OCI-LY3 (cell line): ENCODE measurements around the gene VWC2L.

ENCODE experiments used
- H2AFZ ChIP-seq: fragments of 200-600, 300-600 bp; shearing (Covaris generic); 2 replicates; pipeline ENCODE4 v1.6.0; 2014; ENCODE audit warnings: antibody characterized with exemption, low read depth, low read length
- H3K27ac ChIP-seq: fragments of 200-600, 300-600 bp; sonication (generic); 2 replicates; pipeline ENCODE4 v1.5.1; 2014; ENCODE audit warnings: mild to moderate bottlenecking, low read length, moderate library complexity, mixed read lengths
- H3K27me3 ChIP-seq: fragments of 200-600, 300-600 bp; sonication (generic); 2 replicates; pipeline ENCODE4 v1.6.1; 2014; ENCODE audit warnings: low read depth, low read length, mixed read lengths
- H3K36me3 ChIP-seq: fragments of 200-600, 300-600 bp; sonication (generic); replicated peaks from 2 replicates; pipeline ENCODE3; 2014; ENCODE audit warnings: low read depth, low read length, mixed read lengths
- H3K4me1 ChIP-seq: fragments of 300-600, 200-600 bp; sonication (generic); 2 replicates; pipeline ENCODE4 v1.6.1; 2014; ENCODE audit warnings: low read length, mixed read lengths
- H3K4me2 ChIP-seq: fragments of 200-600, 300-600 bp; sonication (generic); 2 replicates; pipeline ENCODE4 v1.6.1; 2014; ENCODE audit warnings: low read length, mixed read lengths
- H3K4me3 ChIP-seq: fragments of 300-600, 200-600 bp; sonication (generic); 2 replicates; pipeline ENCODE4 v1.5.1; 2014; ENCODE audit warnings: antibody characterized with exemption, mild to moderate bottlenecking, low read length, moderate library complexity
- H3K79me2 ChIP-seq: fragments of 300-600, 200-600 bp; shearing (Covaris generic); 2 replicates; pipeline ENCODE4 v1.6.1; 2014; ENCODE audit warnings: mild to moderate bottlenecking, low read length, mixed read lengths
- H3K9ac ChIP-seq: fragments of 300-600, 200-600 bp; shearing (Covaris generic); 2 replicates; pipeline ENCODE4 v1.6.0; 2014; ENCODE audit warnings: mild to moderate bottlenecking, low read length, moderate library complexity
- H3K9me3 ChIP-seq: fragments of 200-600, 300-600 bp; shearing (Covaris generic); 2 replicates; pipeline ENCODE4 v1.6.1; 2014; ENCODE audit warnings: low read length, mixed read lengths; ENCODE audit not compliant: insufficient read depth
- H4K20me1 ChIP-seq: fragments of 200-600, 300-600 bp; sonication (generic); 2 replicates; pipeline ENCODE4 v1.6.1; 2016; ENCODE audit warnings: low read length, mixed read lengths; ENCODE audit not compliant: insufficient read depth
- EZH2phosphoT487 ChIP-seq: fragments of 200-600 bp; shearing (Covaris generic); IDR thresholded peaks from 2 replicates; pipeline ENCODE4 v1.6.1; 2018; ENCODE audit warnings: antibody characterized with exemption, mixed run types, low read depth
- TF ChIP-seq, protein P1 (sequence below): fragments of 200-600, 300-600 bp; sonication (generic); IDR thresholded peaks from 2 replicates; pipeline ENCODE4 v1.5.1; 2014; ENCODE audit warnings: antibody characterized with exemption, low read length, low read depth

VWC2L gene

DNA sequence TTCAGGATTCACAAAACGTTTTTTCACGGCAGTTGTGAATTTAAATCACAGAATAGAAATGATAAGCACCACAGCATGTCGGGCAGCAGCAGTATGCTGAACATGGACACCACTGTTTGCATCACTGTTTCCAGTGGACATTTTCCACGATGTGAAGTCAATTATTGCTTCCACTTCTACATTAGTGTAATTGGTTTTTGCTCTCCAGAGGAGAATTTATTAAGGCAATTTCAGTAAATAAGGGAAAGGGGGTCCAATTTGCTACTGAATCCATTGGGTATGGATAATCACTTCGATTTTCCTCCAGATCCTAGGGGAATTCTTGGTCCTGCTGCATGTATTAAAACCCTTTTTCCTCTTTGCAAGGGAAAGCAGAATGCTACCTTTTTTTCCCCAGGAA, 30.2 kb upstream of the VWC2L start:
- no peaks in the 10 kb centered on the region for H3K4me1 ChIP-seq
- no peaks in the 10 kb centered on the region for H3K79me2 ChIP-seq

DNA sequence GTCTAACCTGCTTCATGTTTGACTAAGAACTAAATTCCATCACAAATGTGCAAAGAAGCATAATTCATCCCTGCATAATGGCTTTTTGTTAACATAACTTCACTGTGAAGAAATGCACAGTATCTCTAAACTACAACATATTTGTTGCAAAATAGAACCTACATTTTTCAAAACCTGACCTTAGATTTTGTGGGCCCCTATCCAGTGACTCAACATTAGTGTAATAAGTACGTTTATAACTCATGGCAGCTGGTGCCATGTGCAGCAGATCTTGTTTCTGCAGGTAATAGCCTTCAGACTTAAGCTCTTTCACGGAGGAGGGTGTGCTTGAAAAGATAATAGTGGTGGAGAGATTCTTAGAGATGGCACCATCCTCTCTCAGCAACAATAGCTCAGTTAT, 28.6 kb upstream of the VWC2L start:
- Histone ChIP-seq H3K4me2 (no peak overlapping the region), H3K27me3 (no peaks in the 10 kb centered on the region), H3K27ac (no peak overlapping the region), H3K36me3 (no peaks in the 10 kb centered on the region), H2AFZ (no peak overlapping the region), H3K9me3 (no peaks in the 10 kb centered on the region), H3K4me3 (no peak overlapping the region), H3K9ac (no peak overlapping the region), H3K79me2 (no peaks in the 10 kb centered on the region), H3K4me1 (no peaks in the 10 kb centered on the region), H4K20me1 (no peaks in the 10 kb centered on the region)
- no peak for TF ChIP-seq EZH2phosphoT487
- TF ChIP-seq, protein P1, sequence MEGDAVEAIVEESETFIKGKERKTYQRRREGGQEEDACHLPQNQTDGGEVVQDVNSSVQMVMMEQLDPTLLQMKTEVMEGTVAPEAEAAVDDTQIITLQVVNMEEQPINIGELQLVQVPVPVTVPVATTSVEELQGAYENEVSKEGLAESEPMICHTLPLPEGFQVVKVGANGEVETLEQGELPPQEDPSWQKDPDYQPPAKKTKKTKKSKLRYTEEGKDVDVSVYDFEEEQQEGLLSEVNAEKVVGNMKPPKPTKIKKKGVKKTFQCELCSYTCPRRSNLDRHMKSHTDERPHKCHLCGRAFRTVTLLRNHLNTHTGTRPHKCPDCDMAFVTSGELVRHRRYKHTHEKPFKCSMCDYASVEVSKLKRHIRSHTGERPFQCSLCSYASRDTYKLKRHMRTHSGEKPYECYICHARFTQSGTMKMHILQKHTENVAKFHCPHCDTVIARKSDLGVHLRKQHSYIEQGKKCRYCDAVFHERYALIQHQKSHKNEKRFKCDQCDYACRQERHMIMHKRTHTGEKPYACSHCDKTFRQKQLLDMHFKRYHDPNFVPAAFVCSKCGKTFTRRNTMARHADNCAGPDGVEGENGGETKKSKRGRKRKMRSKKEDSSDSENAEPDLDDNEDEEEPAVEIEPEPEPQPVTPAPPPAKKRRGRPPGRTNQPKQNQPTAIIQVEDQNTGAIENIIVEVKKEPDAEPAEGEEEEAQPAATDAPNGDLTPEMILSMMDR = no peak

More for the DNA sequence above, 30.2 kb upstream of the VWC2L start:
- TF ChIP-seq EZH2phosphoT487 = no peak
- TF ChIP-seq, protein P1 = no peak
- H4K20me1 ChIP-seq = no peaks in the 10 kb centered on the region
- no peak overlapping the region for H3K4me3 ChIP-seq
- H3K4me2 ChIP-seq = no peak overlapping the region
- no peak overlapping the region for H3K27ac ChIP-seq
- H3K9me3 ChIP-seq = no peaks in the 10 kb centered on the region
- H3K9ac ChIP-seq = no peak overlapping the region
- no peak overlapping the region; the same call in 1 of the 2 replicates for H2AFZ ChIP-seq
- H3K36me3 ChIP-seq = no peaks in the 10 kb centered on the region
- no peaks in the 10 kb centered on the region for H3K27me3 ChIP-seq

DNA sequence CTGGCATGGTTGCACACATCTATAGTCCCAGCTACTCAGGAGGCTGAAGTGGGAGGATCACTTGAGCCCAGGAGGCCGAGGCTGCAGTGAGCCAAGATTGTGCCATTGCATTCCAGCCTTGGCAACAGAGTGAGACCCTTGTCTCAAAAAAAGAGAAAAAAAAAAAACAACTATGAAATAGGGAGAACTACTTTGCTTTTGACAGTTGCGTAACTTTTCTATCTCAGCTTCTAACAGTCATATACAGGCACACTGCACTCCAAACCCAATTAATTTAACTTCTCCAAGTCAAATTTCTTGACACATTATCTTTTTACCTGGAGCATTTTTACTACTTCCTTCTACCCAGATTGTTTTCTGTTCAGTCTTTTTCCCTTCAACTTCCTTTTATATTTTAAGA, 24.1 kb upstream of the VWC2L start:
- Histone ChIP-seq H3K9me3 (no peaks in the 10 kb centered on the region), H3K4me1 (no peaks in the 10 kb centered on the region), H3K4me3 (no peak overlapping the region), H3K9ac (no peak overlapping the region), H3K79me2 (no peaks in the 10 kb centered on the region), H2AFZ (no peak overlapping the region), H4K20me1 (no peaks in the 10 kb centered on the region), H3K27me3 (no peaks in the 10 kb centered on the region), H3K4me2 (no peak overlapping the region), H3K36me3 (no peaks in the 10 kb centered on the region), H3K27ac (no peak overlapping the region)
- TF ChIP-seq, protein P1 = no peak
- no peak for TF ChIP-seq EZH2phosphoT487

DNA sequence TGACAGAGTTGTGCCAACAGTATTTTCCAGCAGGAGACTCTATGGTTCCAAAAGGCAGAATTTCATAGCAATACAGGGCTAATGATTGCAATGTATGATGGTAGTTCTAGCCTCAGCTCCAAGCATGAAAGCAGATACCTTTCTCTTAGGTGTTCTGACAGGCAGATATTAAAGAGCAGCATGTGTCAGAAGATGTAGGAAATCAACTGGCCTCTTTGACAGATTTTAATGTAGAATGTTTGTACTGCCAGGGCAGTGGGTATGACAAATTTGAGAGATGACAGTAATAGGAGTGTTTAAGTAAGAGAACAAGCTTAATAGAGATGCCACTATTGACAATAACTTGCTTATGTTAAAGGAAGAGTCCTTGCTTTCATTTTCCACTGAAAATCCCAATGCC, 21.5 kb upstream of the VWC2L start:
- Histone ChIP-seq H3K79me2 (no peaks in the 10 kb centered on the region), H3K4me1 (no peaks in the 10 kb centered on the region), H3K27me3 (no peaks in the 10 kb centered on the region), H4K20me1 (no peaks in the 10 kb centered on the region), H3K9ac (no peak overlapping the region), H2AFZ (no peak overlapping the region), H3K4me2 (no peak overlapping the region), H3K9me3 (no peaks in the 10 kb centered on the region), H3K4me3 (no peak overlapping the region), H3K27ac (no peak overlapping the region), H3K36me3 (no peaks in the 10 kb centered on the region)
- TF ChIP-seq, protein P1 = no peak
- no peak for TF ChIP-seq EZH2phosphoT487
